H1 (cell line): ENCODE results near the gene ZNF48. TPM values are rescaled to one million over a fixed set of nuclear protein-coding genes. Genes with fewer than 3 reads are reported as not detected.
A peak's percentile ranks its signal among the peaks of the same experiment; 100 is the strongest.

Experiments used
- CTCF ChIA-PET: fragments of 300-600 bp; sonication (Branson Sonifier 250); formaldehyde crosslinking; loops from one replicate; lab custom pipeline; 2021; ENCODE audit not compliant: partially characterized antibody; lab: Charles Lee
- POLR2A ChIA-PET: fragments of 300-600 bp; sonication (Branson Sonifier 250); formaldehyde crosslinking; loops from one replicate; lab custom pipeline; 2021; ENCODE audit warnings: inconsistent platforms; ENCODE audit not compliant: partially characterized antibody; lab: Charles Lee
- DNase-seq, 2 experiments: peaks; one replicate each; pipeline versions ENCODE4 v3.0.0 to v3.0.0-alpha.2; 2010 to 2022; ENCODE audit warnings: low spot score in 2 of 2, low read depth in 1 of 2, mixed read lengths in 1 of 2
- FAIRE-seq: peaks from 2 replicates; lab custom pipeline; 2011; peaks lifted over from hg19 to GRCh38; lab: Jason Lieb, UNC
- H2AFZ ChIP-seq: 2 replicates; pipeline ENCODE4 v1.8.1; 2012; ENCODE audit warnings: low read length, inconsistent platforms
- H2AK5ac ChIP-seq: 2 replicates; pipeline ENCODE4 v1.6.1; 2013; ENCODE audit warnings: low read depth, low read length
- H2BK120ac ChIP-seq: replicated peaks from 2 replicates; pipeline ENCODE3; 2013; ENCODE audit warnings: low read depth, low read length, inconsistent platforms
- H2BK12ac ChIP-seq: 2 replicates; pipeline ENCODE4 v1.6.1; 2013; ENCODE audit warnings: low read depth, low read length
- H2BK15ac ChIP-seq: 2 replicates; pipeline ENCODE4 v1.6.1; 2013; ENCODE audit warnings: low read length
- H2BK20ac ChIP-seq: 2 replicates; pipeline ENCODE4 v1.6.1; 2013; ENCODE audit warnings: low read length
- H2BK5ac ChIP-seq: 2 replicates; pipeline ENCODE4 v1.6.1; 2013; ENCODE audit warnings: low read depth, low read length
- H3K14ac ChIP-seq: 2 replicates; pipeline ENCODE4 v1.6.1; 2013; ENCODE audit warnings: inconsistent platforms; ENCODE audit not compliant: insufficient read length
- H3K18ac ChIP-seq: 2 replicates; pipeline ENCODE4 v1.6.1; 2013; ENCODE audit warnings: low read length; ENCODE audit errors: extremely low read depth
- H3K23ac ChIP-seq: 2 replicates; pipeline ENCODE4 v1.6.1; 2013; ENCODE audit warnings: inconsistent platforms; ENCODE audit not compliant: insufficient read length
- H3K23me2 ChIP-seq: 2 replicates; pipeline ENCODE4 v1.6.1; 2013; ENCODE audit warnings: low read depth, low read length
- H3K27ac ChIP-seq: 2 replicates; pipeline ENCODE4 v1.6.1; 2011; ENCODE audit warnings: low read depth, low read length, inconsistent platforms
- H3K27me3 ChIP-seq, 4 experiments: replicated peaks in 1 of 4; 1 replicate in 1 of 4; 2 replicates in 3 of 4; pipeline versions ENCODE4 v1.6.1 to v1.8.1; 2011 to 2013; ENCODE audit warnings: low read length in 3 of 4, mild to moderate bottlenecking in 3 of 4, inconsistent platforms in 2 of 4, mixed read lengths in 2 of 4, moderate library complexity in 1 of 4; ENCODE audit not compliant: control insufficient read depth in 3 of 4, insufficient read depth in 3 of 4; ENCODE audit errors: extremely low read depth in 1 of 4
- H3K36me3 ChIP-seq, 4 experiments: 2 replicates each; pipeline versions ENCODE4 v1.6.1 to v1.8.1; 2011 to 2013; ENCODE audit warnings: mild to moderate bottlenecking in 4 of 4, low read length in 3 of 4, moderate library complexity in 2 of 4, control low read depth in 1 of 4, inconsistent platforms in 1 of 4; ENCODE audit not compliant: insufficient read depth in 4 of 4, control insufficient read depth in 2 of 4
- H3K4ac ChIP-seq: replicated peaks from 2 replicates; pipeline ENCODE3; 2013; ENCODE audit warnings: low read length, low read depth, mixed read lengths, inconsistent platforms; ENCODE audit not compliant: insufficient read length
- H3K4me1 ChIP-seq, 4 experiments: replicated peaks in 1 of 4; 1 replicate in 1 of 4; 2 replicates in 3 of 4; pipeline versions ENCODE4 v1.6.1 to v1.8.1; 2011 to 2013; ENCODE audit warnings: low read length in 3 of 4, inconsistent platforms in 2 of 4, mixed read lengths in 1 of 4; ENCODE audit not compliant: insufficient read depth in 4 of 4, control insufficient read depth in 3 of 4
- H3K4me2 ChIP-seq, 2 experiments: 2 replicates each; pipeline versions ENCODE4 v1.6.1 to v1.8.1; 2011 to 2013; ENCODE audit warnings: low read depth in 2 of 2, low read length in 2 of 2, control low read depth in 1 of 2, inconsistent platforms in 1 of 2, mild to moderate bottlenecking in 1 of 2; ENCODE audit not compliant: insufficient read depth in 1 of 2
- H3K4me3 ChIP-seq, 4 experiments: fragments of 200-600, 300-600 bp in 1 of 4; sonication (generic), shearing (Covaris generic), sonication (Bioruptor Twin) in 1 of 4; 2 replicates each; pipeline versions ENCODE4 v1.5.1 to v1.8.1; 2011 to 2016; ENCODE audit warnings: low read length in 4 of 4, low read depth in 3 of 4, control low read depth in 2 of 4, inconsistent platforms in 2 of 4, mild to moderate bottlenecking in 2 of 4, mixed read lengths in 1 of 4, moderate library complexity in 1 of 4; ENCODE audit not compliant: insufficient read depth in 2 of 4; ENCODE audit errors: extremely low read depth in 1 of 4
- H3K56ac ChIP-seq: replicated peaks from 2 replicates; pipeline ENCODE3; 2013; ENCODE audit warnings: low read depth, mild to moderate bottlenecking, mixed read lengths, low read length, inconsistent platforms; ENCODE audit not compliant: insufficient read length
- H3K79me1 ChIP-seq: 2 replicates; pipeline ENCODE4 v1.6.1; 2013; ENCODE audit warnings: low read depth, low read length, control low read depth
- H3K79me2 ChIP-seq, 2 experiments: 2 replicates each; pipeline versions ENCODE4 v1.6.1 to v1.8.1; 2012 to 2013; ENCODE audit warnings: low read length in 2 of 2, mild to moderate bottlenecking in 2 of 2, inconsistent platforms in 1 of 2; ENCODE audit not compliant: insufficient read depth in 2 of 2, control insufficient read depth in 1 of 2
- H3K9ac ChIP-seq, 4 experiments: replicated peaks in 1 of 4; 1 replicate in 1 of 4; 2 replicates in 3 of 4; pipeline versions ENCODE4 v1.6.1 to v1.8.1; 2011 to 2013; ENCODE audit warnings: low read depth in 3 of 4, low read length in 3 of 4, control low read depth in 2 of 4, mild to moderate bottlenecking in 2 of 4, moderate library complexity in 2 of 4, inconsistent platforms in 1 of 4; ENCODE audit errors: extremely low read depth in 1 of 4
- H3K9me3 ChIP-seq, 2 experiments: 2 replicates each; pipeline versions ENCODE4 v1.6.1 to v1.8.1; 2012 to 2013; ENCODE audit warnings: mild to moderate bottlenecking in 2 of 2, moderate library complexity in 2 of 2, control low read depth in 1 of 2, inconsistent platforms in 1 of 2, low read depth in 1 of 2, low read length in 1 of 2, mixed read lengths in 1 of 2; ENCODE audit not compliant: insufficient read depth in 2 of 2
- H4K20me1 ChIP-seq, 2 experiments: replicated peaks in 1 of 2; 2 replicates each; pipeline versions ENCODE3 to v1.8.1; 2011 to 2013; ENCODE audit warnings: inconsistent platforms in 2 of 2, low read length in 2 of 2, mild to moderate bottlenecking in 1 of 2; ENCODE audit not compliant: insufficient read depth in 2 of 2, control insufficient read depth in 1 of 2
- H4K5ac ChIP-seq: 2 replicates; pipeline ENCODE4 v1.6.1; 2013; ENCODE audit warnings: low read length, low read depth, mixed read lengths, inconsistent platforms; ENCODE audit not compliant: insufficient read length
- H4K8ac ChIP-seq: 2 replicates; pipeline ENCODE4 v1.8.0; 2013; ENCODE audit warnings: mild to moderate bottlenecking, moderate library complexity, low read length, inconsistent platforms; ENCODE audit not compliant: insufficient read depth; ENCODE audit errors: extremely low read depth
- H4K91ac ChIP-seq: replicated peaks from 2 replicates; pipeline ENCODE3; 2013; ENCODE audit warnings: low read length, mixed read lengths, inconsistent platforms; ENCODE audit not compliant: insufficient read length
- CBX5 ChIP-seq: fragments of 300-800, 300-1000 bp; sonication (generic); IDR thresholded peaks from 2 replicates; pipeline ENCODE4 v1.7.1; 2016; ENCODE audit warnings: antibody characterized with exemption, low read length, low read depth
- WGBS, 2 experiments: shearing (Covaris generic) in 1 of 2; methylation state at CpG; one replicate each; pipeline versions ENCODE4 v1.1.6 to v1.1.7; 2013 to 2015; ENCODE audit warnings: low lambda C conversion rate in 2 of 2, mixed read lengths in 2 of 2, inconsistent platforms in 1 of 2, low coverage in 1 of 2, missing lambda C conversion rate in 1 of 2; ENCODE audit not compliant: insufficient replicate concordance in 2 of 2, insufficient coverage in 1 of 2, insufficient read length in 1 of 2; ENCODE audit errors: extremely low coverage in 1 of 2, missing lambda C conversion rate in 1 of 2; 5-methylcytosine and 5-hydroxymethylcytosine counted together
- polyA plus RNA-seq, 7 experiments: library from polyadenylated mRNA; depleted of rRNA in 3 of 7; stranded (reverse) in 5 of 7; unstranded in 2 of 7; fragments of >200 nt in 5 of 7; fragments of 200-250 nt in 2 of 7; gene quantifications; 1 replicate in 5 of 7; 2 replicates in 1 of 7; 4 replicates in 1 of 7; pipeline versions ENCODE4 v1.2.1 to v1.2.3, GENCODE V29; 2011 to 2013; ENCODE audit warnings: missing spikeins in 2 of 7, mixed read lengths in 2 of 7
- total RNA-seq: library from RNA; stranded (reverse); fragmentation: NEBNext Ultra II Directional; extraction: Animal tissue kit (Norgen Biotek cat#: 25700); gene quantifications from 2 replicates; pipeline ENCODE4 v1.2.1, GENCODE V29; 2021
- TF ChIP-seq, protein P1 (sequence below): IDR thresholded peaks from 2 replicates; pipeline ENCODE4 v1.6.1; 2012; ENCODE audit warnings: inconsistent platforms
- TF ChIP-seq, protein P2 (sequence below): IDR thresholded peaks from 2 replicates; pipeline ENCODE4 v1.6.1; 2012; ENCODE audit warnings: low read length, inconsistent platforms

ZNF48 gene
- total and polyA plus RNA-seq, 2 of the 8 experiments (the other 6 are each of a cell fraction or from before 2014, with no cell fraction given), result 30.4 to 41.2 TPM

DNA sequence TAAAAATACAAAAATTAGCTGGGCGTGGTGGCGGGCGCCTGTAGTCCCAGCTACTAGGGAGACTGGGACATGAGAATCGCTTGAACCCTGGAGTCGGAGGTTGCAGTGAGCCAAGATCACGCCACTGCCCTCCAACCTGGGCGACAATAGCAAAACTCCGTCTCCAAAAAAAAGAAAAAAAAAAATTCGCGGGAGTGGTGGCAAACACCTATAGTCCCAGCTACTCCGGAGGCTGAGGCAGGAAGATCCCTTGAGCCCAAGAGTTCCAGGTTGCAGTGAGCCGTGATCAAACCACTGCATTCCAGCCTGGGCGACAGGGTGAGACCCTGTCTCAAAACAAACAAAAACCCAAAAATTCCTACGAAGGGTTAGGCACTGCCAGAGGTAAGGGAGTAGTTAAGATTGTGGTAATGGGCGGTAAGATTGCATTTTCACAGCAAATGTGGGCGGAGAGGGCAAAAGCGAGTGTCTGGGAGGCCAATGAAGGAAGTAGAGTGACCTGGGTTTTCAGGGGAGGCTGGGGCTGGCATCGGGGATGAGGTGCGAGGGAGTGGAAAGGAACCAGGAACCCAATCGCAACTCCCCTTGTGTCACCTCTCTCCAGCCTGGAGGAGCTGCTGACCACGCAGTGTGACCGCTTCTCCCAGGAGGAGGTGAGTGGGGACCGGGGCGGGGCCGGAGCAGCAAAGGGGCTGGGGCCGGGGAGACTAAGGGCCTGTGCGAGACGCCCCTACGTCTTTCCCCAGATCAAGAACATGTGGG, 18.0 kb upstream of the ZNF48 start:
- H3K56ac ChIP-seq, result peak overlapping the region; percentile 74
- ChIA-PET CTCF (interaction anchor here (0.6 to 2.3 kb wide), 5 partner anchors 13 to 31 kb away, joined by 3 to 8 read pairs (median 4); partner anchors contain the start of gene ZNF771), POLR2A (interaction anchor here (0.6 to 13.6 kb wide), 9 partner anchors 12 to 371 kb away, joined by 3 to 151 read pairs (median 4); partner anchors contain the start of genes ALDOA, CD2BP2, PHKG2 and ZNF48)
- 0 out of 2 replicates have a peak overlapping the region, but pooled peaks have one; percentile 53 for H2BK15ac ChIP-seq
- no peak overlapping the region for H2AK5ac ChIP-seq
- H3K18ac ChIP-seq, result peak overlapping the region; percentile 84
- no peak overlapping the region for H2BK20ac ChIP-seq
- H3K23me2 ChIP-seq, result peaks cover 10% of the 10 kb centered on the region
- H2BK120ac ChIP-seq, result no peak overlapping the region
- peak overlapping the region; percentile 70 for H4K5ac ChIP-seq
- H3K4ac ChIP-seq, result peak overlapping the region; percentile 74
- FAIRE-seq (no peak), DNase-seq (peak in 1 of 2 experiments; percentile 92)
- H3K27ac ChIP-seq, result peak overlapping the region; percentile 92
- H3K4me3 ChIP-seq, result peak overlapping the region; percentile 53 to 88 (median 66)
- TF ChIP-seq, protein P1, sequence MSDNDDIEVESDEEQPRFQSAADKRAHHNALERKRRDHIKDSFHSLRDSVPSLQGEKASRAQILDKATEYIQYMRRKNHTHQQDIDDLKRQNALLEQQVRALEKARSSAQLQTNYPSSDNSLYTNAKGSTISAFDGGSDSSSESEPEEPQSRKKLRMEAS, result peak; percentile 64; the same call in 1 of the 2 replicates
- no peak for TF ChIP-seq CBX5
- TF ChIP-seq, protein P2, sequence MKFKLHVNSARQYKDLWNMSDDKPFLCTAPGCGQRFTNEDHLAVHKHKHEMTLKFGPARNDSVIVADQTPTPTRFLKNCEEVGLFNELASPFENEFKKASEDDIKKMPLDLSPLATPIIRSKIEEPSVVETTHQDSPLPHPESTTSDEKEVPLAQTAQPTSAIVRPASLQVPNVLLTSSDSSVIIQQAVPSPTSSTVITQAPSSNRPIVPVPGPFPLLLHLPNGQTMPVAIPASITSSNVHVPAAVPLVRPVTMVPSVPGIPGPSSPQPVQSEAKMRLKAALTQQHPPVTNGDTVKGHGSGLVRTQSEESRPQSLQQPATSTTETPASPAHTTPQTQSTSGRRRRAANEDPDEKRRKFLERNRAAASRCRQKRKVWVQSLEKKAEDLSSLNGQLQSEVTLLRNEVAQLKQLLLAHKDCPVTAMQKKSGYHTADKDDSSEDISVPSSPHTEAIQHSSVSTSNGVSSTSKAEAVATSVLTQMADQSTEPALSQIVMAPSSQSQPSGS, result no peak
- H3K9me3 ChIP-seq, result no peaks in the 10 kb centered on the region
- no peaks in the 10 kb centered on the region for H4K20me1 ChIP-seq
- H4K8ac ChIP-seq, result peak overlapping the region; percentile 54; the same call in 1 of the 2 replicates
- no peaks in the 10 kb centered on the region for H3K79me2 ChIP-seq
- peaks cover 0 to 9% (median 5%) of the 10 kb centered on the region in 4 experiments; a peak in 5 of 7 replicates for H3K4me1 ChIP-seq
- H3K36me3 ChIP-seq, result no peaks in the 10 kb centered on the region
- no peak overlapping the region for H3K14ac ChIP-seq
- H2AFZ ChIP-seq, result no peak overlapping the region
- peak overlapping the region; percentile 93 for H4K91ac ChIP-seq
- no peaks in the 10 kb centered on the region for H3K27me3 ChIP-seq
- peak overlapping the region; percentile 85; the same call in 1 of the 2 replicates for H2BK12ac ChIP-seq
- H3K23ac ChIP-seq, result no peak overlapping the region
- H2BK5ac ChIP-seq, result peak overlapping the region; percentile 89
- 53% methylated on average over 19 of the region's 29 CpGs; no CpG with 5 or more reads in 1 of the 2 experiments for WGBS, 2 experiments
- peak overlapping the region; percentile 46 to 63 (median 57) for H3K9ac ChIP-seq
- H3K4me2 ChIP-seq, result peak overlapping the region; percentile 80 to 81
- H3K79me1 ChIP-seq, result no peaks in the 10 kb centered on the region
